DOHH2 (cell line): ENCODE results near the gene DPYD.

Experiments
- EZH2phosphoT487 ChIP-seq: fragments of 200-600 bp; sonication (generic); IDR thresholded peaks from 2 replicates; pipeline ENCODE4 v1.6.1; 2017; ENCODE audit warnings: borderline replicate concordance, mild to moderate bottlenecking, antibody characterized with exemption, low read length, moderate library complexity, mixed read lengths
- TF ChIP-seq, protein P1 (sequence below): fragments of 200-600 bp; sonication (generic); IDR thresholded peaks from one replicate; pipeline ENCODE4 v1.5.1; 2014; ENCODE audit warnings: antibody characterized with exemption, mild to moderate bottlenecking, low read depth, low read length; ENCODE audit not compliant: poor library complexity, severe bottlenecking

DNA sequence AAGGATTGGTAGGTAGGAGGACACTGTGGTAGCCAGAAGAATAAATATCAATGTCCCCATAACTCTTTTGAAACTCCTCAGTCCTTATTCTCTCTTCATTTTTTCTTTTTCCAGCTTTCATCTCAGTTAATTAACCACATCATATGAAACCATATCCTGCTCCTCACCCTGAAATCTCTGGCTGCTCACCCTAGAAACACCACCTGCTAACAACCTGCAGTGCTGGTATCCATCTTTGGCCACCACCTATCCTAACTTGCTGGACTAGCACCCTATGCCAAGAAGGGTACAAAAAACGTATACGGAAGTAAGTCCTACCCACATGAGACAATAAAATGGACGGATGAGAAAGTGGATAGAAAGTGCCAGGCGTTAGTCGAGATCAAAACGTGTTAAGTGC, 13.7 kb upstream of the DPYD start:
- no peak for TF ChIP-seq EZH2phosphoT487
- TF ChIP-seq, protein P1, sequence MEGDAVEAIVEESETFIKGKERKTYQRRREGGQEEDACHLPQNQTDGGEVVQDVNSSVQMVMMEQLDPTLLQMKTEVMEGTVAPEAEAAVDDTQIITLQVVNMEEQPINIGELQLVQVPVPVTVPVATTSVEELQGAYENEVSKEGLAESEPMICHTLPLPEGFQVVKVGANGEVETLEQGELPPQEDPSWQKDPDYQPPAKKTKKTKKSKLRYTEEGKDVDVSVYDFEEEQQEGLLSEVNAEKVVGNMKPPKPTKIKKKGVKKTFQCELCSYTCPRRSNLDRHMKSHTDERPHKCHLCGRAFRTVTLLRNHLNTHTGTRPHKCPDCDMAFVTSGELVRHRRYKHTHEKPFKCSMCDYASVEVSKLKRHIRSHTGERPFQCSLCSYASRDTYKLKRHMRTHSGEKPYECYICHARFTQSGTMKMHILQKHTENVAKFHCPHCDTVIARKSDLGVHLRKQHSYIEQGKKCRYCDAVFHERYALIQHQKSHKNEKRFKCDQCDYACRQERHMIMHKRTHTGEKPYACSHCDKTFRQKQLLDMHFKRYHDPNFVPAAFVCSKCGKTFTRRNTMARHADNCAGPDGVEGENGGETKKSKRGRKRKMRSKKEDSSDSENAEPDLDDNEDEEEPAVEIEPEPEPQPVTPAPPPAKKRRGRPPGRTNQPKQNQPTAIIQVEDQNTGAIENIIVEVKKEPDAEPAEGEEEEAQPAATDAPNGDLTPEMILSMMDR = no peak
